GM11168 (cell line): ENCODE measurements around the gene AMN.
"Not testable (repeated sequence)": the region's sequence is repeated elsewhere in the genome, so short reads cannot be mapped to it uniquely, and the experiment has no call there.

Experiments used
- in situ Hi-C: fragments of 300-500 bp; cut with MboI; formaldehyde crosslinking; loops from one replicate; pipeline ENCODE4 v1.12.0; 2022; ENCODE audit warnings: low sequenced_read_pairs; ENCODE audit not compliant: unreplicated experiment

AMN gene

GRCh38 chr14:102926840-102927239, 4.4 kb downstream of the AMN start:
- in situ Hi-C loops: not testable (repeated sequence)

DNA sequence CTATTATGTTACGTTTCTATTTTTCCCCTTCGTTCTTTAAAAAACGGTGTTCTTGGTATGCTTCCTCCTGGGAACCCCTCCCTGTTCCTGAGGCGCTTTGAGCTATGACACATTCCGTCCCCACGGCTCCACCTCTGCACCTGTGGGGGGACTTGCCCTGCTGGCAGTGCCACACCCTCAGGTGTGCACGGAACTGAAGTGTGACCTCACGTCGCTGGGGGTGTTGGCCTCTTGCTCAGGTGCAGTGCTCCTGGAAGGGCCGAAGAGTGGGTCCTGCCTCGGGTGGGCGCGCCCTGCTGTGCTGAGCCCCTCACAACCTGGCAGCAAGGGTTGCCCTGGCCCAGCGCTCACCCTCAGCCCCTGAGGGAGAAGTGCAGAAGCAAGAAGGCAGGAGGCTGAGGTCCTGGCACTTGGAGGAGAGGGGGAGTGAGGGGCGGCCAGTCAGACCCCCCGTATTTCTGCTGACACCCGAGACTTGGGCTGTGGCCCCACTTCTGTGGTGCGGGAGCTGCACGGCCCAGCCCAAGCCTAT, 4.9 kb downstream of the AMN start:
- in situ Hi-C loops: no loop called here

DNA sequence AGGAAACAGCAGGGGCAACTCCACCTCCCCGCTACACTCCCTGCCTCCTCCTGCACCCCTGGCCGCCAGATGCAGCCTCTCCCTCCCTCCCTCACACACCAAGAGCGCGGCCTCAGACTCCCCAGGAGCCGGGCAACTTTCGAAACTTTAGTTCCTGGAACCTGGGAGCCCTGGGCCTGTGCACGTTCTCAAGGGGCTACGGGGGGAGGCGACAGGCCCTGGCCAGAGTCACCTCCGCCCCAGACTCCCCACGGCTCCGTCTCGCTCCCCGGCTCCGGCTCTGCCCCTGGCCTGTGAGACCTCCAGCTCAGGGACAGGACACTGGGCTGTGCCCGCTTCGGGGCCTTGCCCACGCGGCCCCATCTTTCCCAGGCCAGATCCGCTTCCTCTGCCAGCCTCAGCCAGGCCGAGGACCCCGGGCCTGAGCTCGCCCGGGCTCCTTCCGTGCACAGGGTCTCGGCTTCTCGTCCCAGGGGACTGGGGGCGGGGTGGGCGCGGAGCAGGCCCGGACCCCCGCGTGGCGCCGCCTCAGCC, 5.5 kb downstream of the AMN start:
- in situ Hi-C loops: no loop called here

GRCh38 chr14:102928412-102929240, 6.2 kb downstream of the AMN start:
- in situ Hi-C loops: no loop called here

GRCh38 chr14:102929241-102930137, 7.0 kb downstream of the AMN start:
- in situ Hi-C loops: no loop called here

DNA sequence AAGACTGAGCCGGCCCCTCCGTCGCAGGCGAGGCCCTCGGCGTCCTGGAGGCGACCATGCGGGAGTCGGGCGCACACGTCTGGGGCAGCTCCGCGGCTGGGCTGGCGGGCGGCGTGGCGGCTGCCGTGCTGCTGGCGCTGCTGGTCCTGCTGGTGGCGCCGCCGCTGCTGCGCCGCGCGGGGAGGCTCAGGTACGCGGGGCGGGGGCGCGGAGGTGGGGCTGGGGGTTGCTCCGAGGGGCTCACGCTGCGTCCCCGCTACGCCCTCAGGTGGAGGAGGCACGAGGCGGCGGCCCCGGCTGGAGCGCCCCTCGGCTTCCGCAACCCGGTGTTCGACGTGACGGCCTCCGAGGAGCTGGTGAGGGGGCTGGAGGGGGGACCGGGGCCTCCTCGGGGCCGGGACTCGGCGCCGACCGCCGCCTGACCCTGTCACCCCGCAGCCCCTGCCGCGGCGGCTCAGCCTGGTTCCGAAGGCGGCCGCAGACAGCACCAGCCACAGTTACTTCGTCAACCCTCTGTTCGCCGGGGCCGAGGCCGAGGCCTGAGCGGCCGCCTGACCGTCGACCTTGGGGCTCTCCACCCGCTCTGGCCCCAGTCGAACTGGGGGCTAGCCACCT, 7.8 kb downstream of the AMN start:
- in situ Hi-C loops: no loop called here

- in situ Hi-C loops: no loop called here
Measured at GRCh38 chr14:102930753-102931579, 8.5 kb downstream of the AMN start.

DNA sequence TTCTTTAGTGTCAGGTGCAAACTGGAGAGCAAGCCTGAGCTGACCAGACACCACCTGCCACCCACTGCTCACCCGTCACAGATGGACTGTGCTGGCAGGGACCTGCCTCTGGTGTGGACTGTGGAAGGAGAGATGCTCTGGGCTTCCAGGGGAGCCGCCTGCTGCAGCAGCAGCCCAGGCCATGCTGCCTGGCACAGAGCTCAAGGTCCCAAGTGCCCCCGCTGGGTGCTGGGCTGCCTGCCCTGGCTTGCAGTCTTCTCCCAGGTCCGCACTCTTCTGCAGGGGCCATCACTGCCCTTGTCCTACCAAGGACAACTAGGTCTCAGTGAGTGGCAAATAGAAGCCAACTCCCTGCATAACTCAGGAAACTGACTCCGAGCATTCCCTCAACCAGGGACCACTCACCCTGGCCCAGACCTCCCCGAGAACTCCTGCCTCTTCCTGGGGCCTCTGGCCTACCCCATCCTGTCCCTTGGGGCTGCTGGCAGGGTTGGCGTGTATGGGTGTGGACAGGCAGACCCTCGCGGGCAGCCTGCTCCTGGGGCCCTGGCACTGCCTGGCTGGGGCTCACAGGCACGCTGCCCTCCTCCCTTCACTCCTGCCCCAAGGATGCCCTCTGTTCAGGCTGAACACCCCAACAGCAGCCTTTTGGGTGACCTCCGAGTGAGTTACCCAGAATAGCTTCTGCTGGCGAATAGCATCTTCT, 9.3 kb downstream of the AMN start:
- in situ Hi-C loops: no loop called here

DNA sequence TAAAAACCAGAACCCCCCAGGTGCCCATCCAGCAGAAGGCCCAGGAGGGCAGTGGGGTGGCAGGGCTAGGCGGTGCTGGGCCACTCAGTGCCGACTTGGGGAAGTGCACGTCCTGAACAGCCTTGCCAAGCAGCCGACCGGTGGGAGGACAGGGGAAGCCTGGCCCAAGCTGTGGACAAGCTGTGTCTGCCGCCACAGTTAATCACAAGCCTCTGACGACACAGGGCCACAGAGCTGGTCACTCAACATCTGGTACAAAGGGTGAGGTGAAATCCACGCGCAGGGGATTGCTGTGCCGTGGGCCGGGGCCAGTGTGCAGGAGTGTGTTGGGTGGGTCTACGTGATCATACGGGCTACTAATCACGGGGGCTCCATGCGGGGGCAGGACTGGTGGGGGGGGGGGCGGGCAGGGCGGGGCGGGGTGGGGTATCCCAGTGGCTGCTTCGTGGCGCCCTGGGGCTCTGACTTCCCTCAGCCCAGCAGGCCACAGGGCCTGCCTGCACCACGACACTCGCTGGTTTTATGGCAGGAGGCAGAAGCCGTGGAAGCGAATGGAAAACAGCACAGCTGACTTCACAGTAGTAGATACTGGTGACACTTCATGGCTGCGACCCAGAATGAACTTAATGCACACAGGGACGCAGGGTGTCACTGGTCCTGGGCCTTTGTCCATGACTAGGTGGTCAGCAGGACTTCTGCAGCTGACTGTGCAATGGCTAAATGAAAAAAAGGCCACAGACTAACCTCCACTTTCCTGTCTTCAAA, 10.2 kb downstream of the AMN start:
- in situ Hi-C loops: no loop called here

DNA sequence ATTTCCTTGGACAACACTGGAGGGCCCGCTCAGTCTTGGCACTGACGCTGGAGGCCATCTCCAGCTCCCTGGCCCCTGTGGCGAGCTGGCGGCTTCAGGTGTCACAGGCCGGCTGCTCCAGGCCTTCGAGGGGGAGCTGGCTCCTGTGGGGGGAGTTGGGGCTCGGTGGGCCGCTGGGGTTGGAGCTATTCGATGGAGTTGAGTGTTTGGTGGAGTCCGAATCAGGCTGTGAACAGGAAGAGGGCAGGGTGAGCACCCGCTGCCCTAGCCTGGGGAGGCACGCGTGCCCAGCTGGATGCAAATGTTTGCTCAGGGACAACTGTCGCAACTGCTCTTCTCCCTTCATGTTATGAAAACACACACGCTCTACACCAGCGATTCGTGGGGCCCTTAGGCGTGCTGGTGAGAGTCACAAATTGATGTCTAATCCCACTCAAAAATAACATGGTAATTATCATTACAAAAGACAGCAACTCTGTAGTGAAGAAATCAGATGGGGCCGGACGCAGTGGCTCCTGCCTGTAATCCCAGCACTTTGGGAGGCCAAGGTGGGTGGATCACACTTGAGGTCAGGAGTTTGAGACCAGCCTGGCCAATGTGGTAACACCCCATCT, 11.3 kb downstream of the AMN start:
- in situ Hi-C loops: no loop called here

DNA sequence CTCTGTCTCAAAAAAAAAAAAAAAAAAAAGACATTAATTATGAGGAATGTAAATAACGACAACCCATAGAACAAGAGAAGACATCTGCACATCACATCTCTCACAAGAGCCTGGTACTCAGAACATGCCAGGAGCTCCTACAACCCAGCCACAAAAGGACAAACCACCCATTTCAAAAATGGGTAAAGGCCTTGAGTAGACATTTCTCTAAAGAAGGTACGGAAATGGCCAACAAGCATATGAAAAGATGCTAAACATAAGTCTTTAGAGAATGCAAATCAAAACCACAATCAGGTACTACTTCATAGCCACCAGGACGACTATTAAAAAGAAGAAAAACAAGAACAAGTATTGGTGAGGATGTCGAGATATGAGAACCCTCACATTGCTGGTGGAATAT, 13.3 kb downstream of the AMN start:
- in situ Hi-C loops: no loop called here

- in situ Hi-C loops: no loop called here
Measured at GRCh38 chr14:102937331-102938175, 15.1 kb downstream of the AMN start.

DNA sequence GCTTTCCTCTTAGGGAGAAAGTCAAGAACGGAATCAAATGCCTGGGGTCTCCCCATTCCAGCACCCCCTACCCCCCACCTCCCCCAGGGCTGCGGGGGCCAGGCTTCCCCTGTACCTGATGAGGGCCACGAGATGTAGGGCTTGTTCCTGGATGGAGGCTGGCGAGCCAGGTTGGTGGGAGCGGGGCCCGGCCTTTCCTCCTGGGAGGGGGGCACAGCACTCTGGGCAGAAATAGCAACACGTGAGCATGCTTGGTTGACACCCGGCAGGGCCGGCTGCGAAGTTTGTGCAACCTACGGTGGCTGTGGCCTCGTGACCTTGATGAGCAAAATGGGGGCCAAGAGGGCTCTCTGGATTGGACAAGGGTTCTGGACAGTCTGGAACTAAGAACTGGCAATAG, 15.7 kb downstream of the AMN start:
- in situ Hi-C loops: no loop called here

DNA sequence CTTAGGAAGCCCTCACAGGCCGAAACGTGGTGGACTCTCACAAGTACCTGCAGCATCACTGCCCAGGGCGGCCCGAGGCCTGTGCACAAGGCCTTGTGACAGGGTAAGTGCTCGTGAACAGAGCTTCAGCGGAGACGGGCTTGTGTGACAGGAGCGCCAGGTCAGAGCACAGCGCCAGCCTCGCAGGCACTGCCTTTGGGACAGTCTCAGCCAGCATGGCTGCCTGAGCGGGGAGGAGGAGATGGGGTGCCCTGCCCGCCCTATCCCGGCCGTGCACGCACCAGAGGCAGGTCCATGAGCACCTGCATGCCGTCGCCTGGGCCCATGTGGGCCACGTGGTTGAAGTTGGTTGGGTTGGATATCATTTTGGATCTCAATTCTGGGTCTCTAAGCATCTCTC, 16.9 kb downstream of the AMN start:
- in situ Hi-C loops: no loop called here

DNA sequence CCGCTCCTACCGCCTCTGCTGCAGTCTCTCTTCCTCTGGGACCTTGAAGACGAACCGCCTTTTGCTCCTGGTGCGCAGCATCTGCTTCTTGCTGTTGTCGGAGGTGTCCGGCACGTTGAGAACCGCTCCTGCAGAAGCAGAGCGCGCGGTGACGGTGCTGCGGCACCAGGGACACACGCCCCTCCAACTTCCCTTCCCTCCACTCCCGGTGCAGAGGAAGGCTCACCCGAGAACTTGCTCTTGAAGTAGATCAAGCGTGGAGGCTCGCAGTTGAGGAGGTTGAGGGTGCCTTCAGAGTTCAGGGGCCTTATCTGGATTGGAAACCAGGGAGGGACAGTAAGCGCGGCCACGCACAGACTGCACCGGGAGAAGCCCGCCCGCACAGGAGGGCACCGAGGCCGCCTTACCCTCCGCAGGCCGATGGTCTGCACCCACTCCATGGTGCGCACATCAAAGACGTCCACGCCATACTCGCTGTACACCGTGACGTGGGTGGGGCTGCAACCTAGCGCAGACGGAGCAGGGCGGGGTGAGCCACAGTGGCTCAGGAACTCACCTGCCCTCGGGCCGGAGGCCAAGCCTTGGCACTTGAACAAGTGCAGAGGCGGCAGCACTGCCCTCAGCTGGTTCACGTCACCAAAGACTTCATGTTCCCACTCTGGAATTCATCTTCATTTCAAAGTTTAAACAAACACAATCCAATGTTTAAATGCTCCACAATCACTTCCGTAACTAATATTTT, 17.5 kb downstream of the AMN start:
- in situ Hi-C loops: no loop called here

DNA sequence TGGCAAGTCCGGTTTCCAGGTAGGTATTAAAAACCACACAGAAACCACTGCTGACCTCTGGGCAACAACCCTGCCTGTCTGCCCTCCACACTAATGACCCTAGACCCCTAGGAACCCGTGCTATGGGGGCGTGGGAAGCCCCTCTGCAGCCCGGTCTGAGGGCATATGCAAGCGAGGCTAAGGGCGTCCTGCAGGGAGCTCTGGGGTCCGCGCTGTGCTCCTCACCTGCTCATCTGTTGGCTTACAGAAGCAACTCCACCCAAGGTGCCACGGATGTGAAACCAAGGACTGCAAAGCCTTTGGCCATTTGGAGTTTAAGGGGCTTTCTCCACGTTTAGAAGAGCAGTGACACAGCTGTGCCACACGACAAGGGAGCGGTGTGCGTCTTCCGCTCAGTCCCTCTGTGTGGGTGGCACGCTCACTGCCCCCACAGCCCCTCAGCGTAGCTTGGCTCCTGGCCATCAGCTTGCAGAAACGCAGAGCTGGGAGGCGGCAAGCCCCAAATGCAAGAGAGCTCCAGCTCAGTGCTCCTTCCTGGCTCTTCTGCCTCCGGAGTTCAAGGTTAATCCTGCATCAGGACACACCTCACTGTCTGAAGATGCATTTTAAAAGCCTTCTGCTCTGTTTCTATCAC, 18.4 kb downstream of the AMN start:
- in situ Hi-C loops: no loop called here
